H1 (cell line): ENCODE data around the gene VAX1. TPM values are rescaled to one million over a fixed set of nuclear protein-coding genes. Genes with fewer than 3 reads are reported as not detected.

Experiments used
- CTCF ChIA-PET: fragments of 300-600 bp; sonication (Branson Sonifier 250); formaldehyde crosslinking; loops from one replicate; lab custom pipeline; 2021; ENCODE audit not compliant: partially characterized antibody; lab: Charles Lee
- POLR2A ChIA-PET: fragments of 300-600 bp; sonication (Branson Sonifier 250); formaldehyde crosslinking; loops from one replicate; lab custom pipeline; 2021; ENCODE audit warnings: inconsistent platforms; ENCODE audit not compliant: partially characterized antibody; lab: Charles Lee
- DNase-seq, 2 experiments: peaks; one replicate each; pipeline versions ENCODE4 v3.0.0 to v3.0.0-alpha.2; 2010 to 2022; ENCODE audit warnings: low spot score in 2 of 2, low read depth in 1 of 2, mixed read lengths in 1 of 2
- FAIRE-seq: peaks from 2 replicates; lab custom pipeline; 2011; peaks lifted over from hg19 to GRCh38; lab: Jason Lieb, UNC
- H2AFZ ChIP-seq: 2 replicates; pipeline ENCODE4 v1.8.1; 2012; ENCODE audit warnings: low read length, inconsistent platforms
- H2AK5ac ChIP-seq: 2 replicates; pipeline ENCODE4 v1.6.1; 2013; ENCODE audit warnings: low read depth, low read length
- H2BK120ac ChIP-seq: replicated peaks from 2 replicates; pipeline ENCODE3; 2013; ENCODE audit warnings: low read depth, low read length, inconsistent platforms
- H2BK12ac ChIP-seq: 2 replicates; pipeline ENCODE4 v1.6.1; 2013; ENCODE audit warnings: low read depth, low read length
- H2BK15ac ChIP-seq: 2 replicates; pipeline ENCODE4 v1.6.1; 2013; ENCODE audit warnings: low read length
- H2BK20ac ChIP-seq: 2 replicates; pipeline ENCODE4 v1.6.1; 2013; ENCODE audit warnings: low read length
- H2BK5ac ChIP-seq: 2 replicates; pipeline ENCODE4 v1.6.1; 2013; ENCODE audit warnings: low read depth, low read length
- H3K14ac ChIP-seq: 2 replicates; pipeline ENCODE4 v1.6.1; 2013; ENCODE audit warnings: inconsistent platforms; ENCODE audit not compliant: insufficient read length
- H3K18ac ChIP-seq: 2 replicates; pipeline ENCODE4 v1.6.1; 2013; ENCODE audit warnings: low read length; ENCODE audit errors: extremely low read depth
- H3K23ac ChIP-seq: 2 replicates; pipeline ENCODE4 v1.6.1; 2013; ENCODE audit warnings: inconsistent platforms; ENCODE audit not compliant: insufficient read length
- H3K23me2 ChIP-seq: 2 replicates; pipeline ENCODE4 v1.6.1; 2013; ENCODE audit warnings: low read depth, low read length
- H3K27ac ChIP-seq: 2 replicates; pipeline ENCODE4 v1.6.1; 2011; ENCODE audit warnings: low read depth, low read length, inconsistent platforms
- H3K27me3 ChIP-seq, 4 experiments: replicated peaks in 1 of 4; 1 replicate in 1 of 4; 2 replicates in 3 of 4; pipeline versions ENCODE4 v1.6.1 to v1.8.1; 2011 to 2013; ENCODE audit warnings: low read length in 3 of 4, mild to moderate bottlenecking in 3 of 4, inconsistent platforms in 2 of 4, mixed read lengths in 2 of 4, moderate library complexity in 1 of 4; ENCODE audit not compliant: control insufficient read depth in 3 of 4, insufficient read depth in 3 of 4; ENCODE audit errors: extremely low read depth in 1 of 4
- H3K36me3 ChIP-seq, 4 experiments: 2 replicates each; pipeline versions ENCODE4 v1.6.1 to v1.8.1; 2011 to 2013; ENCODE audit warnings: mild to moderate bottlenecking in 4 of 4, low read length in 3 of 4, moderate library complexity in 2 of 4, control low read depth in 1 of 4, inconsistent platforms in 1 of 4; ENCODE audit not compliant: insufficient read depth in 4 of 4, control insufficient read depth in 2 of 4
- H3K4ac ChIP-seq: replicated peaks from 2 replicates; pipeline ENCODE3; 2013; ENCODE audit warnings: low read length, low read depth, mixed read lengths, inconsistent platforms; ENCODE audit not compliant: insufficient read length
- H3K4me1 ChIP-seq, 4 experiments: replicated peaks in 1 of 4; 1 replicate in 1 of 4; 2 replicates in 3 of 4; pipeline versions ENCODE4 v1.6.1 to v1.8.1; 2011 to 2013; ENCODE audit warnings: low read length in 3 of 4, inconsistent platforms in 2 of 4, mixed read lengths in 1 of 4; ENCODE audit not compliant: insufficient read depth in 4 of 4, control insufficient read depth in 3 of 4
- H3K4me2 ChIP-seq, 2 experiments: 2 replicates each; pipeline versions ENCODE4 v1.6.1 to v1.8.1; 2011 to 2013; ENCODE audit warnings: low read depth in 2 of 2, low read length in 2 of 2, control low read depth in 1 of 2, inconsistent platforms in 1 of 2, mild to moderate bottlenecking in 1 of 2; ENCODE audit not compliant: insufficient read depth in 1 of 2
- H3K4me3 ChIP-seq, 4 experiments: fragments of 200-600, 300-600 bp in 1 of 4; sonication (generic), shearing (Covaris generic), sonication (Bioruptor Twin) in 1 of 4; 2 replicates each; pipeline versions ENCODE4 v1.5.1 to v1.8.1; 2011 to 2016; ENCODE audit warnings: low read length in 4 of 4, low read depth in 3 of 4, control low read depth in 2 of 4, inconsistent platforms in 2 of 4, mild to moderate bottlenecking in 2 of 4, mixed read lengths in 1 of 4, moderate library complexity in 1 of 4; ENCODE audit not compliant: insufficient read depth in 2 of 4; ENCODE audit errors: extremely low read depth in 1 of 4
- H3K56ac ChIP-seq: replicated peaks from 2 replicates; pipeline ENCODE3; 2013; ENCODE audit warnings: low read depth, mild to moderate bottlenecking, mixed read lengths, low read length, inconsistent platforms; ENCODE audit not compliant: insufficient read length
- H3K79me1 ChIP-seq: 2 replicates; pipeline ENCODE4 v1.6.1; 2013; ENCODE audit warnings: low read depth, low read length, control low read depth
- H3K79me2 ChIP-seq, 2 experiments: 2 replicates each; pipeline versions ENCODE4 v1.6.1 to v1.8.1; 2012 to 2013; ENCODE audit warnings: low read length in 2 of 2, mild to moderate bottlenecking in 2 of 2, inconsistent platforms in 1 of 2; ENCODE audit not compliant: insufficient read depth in 2 of 2, control insufficient read depth in 1 of 2
- H3K9ac ChIP-seq, 4 experiments: replicated peaks in 1 of 4; 1 replicate in 1 of 4; 2 replicates in 3 of 4; pipeline versions ENCODE4 v1.6.1 to v1.8.1; 2011 to 2013; ENCODE audit warnings: low read depth in 3 of 4, low read length in 3 of 4, control low read depth in 2 of 4, mild to moderate bottlenecking in 2 of 4, moderate library complexity in 2 of 4, inconsistent platforms in 1 of 4; ENCODE audit errors: extremely low read depth in 1 of 4
- H3K9me3 ChIP-seq, 2 experiments: 2 replicates each; pipeline versions ENCODE4 v1.6.1 to v1.8.1; 2012 to 2013; ENCODE audit warnings: mild to moderate bottlenecking in 2 of 2, moderate library complexity in 2 of 2, control low read depth in 1 of 2, inconsistent platforms in 1 of 2, low read depth in 1 of 2, low read length in 1 of 2, mixed read lengths in 1 of 2; ENCODE audit not compliant: insufficient read depth in 2 of 2
- H4K20me1 ChIP-seq, 2 experiments: replicated peaks in 1 of 2; 2 replicates each; pipeline versions ENCODE3 to v1.8.1; 2011 to 2013; ENCODE audit warnings: inconsistent platforms in 2 of 2, low read length in 2 of 2, mild to moderate bottlenecking in 1 of 2; ENCODE audit not compliant: insufficient read depth in 2 of 2, control insufficient read depth in 1 of 2
- H4K5ac ChIP-seq: 2 replicates; pipeline ENCODE4 v1.6.1; 2013; ENCODE audit warnings: low read length, low read depth, mixed read lengths, inconsistent platforms; ENCODE audit not compliant: insufficient read length
- H4K8ac ChIP-seq: 2 replicates; pipeline ENCODE4 v1.8.0; 2013; ENCODE audit warnings: mild to moderate bottlenecking, moderate library complexity, low read length, inconsistent platforms; ENCODE audit not compliant: insufficient read depth; ENCODE audit errors: extremely low read depth
- H4K91ac ChIP-seq: replicated peaks from 2 replicates; pipeline ENCODE3; 2013; ENCODE audit warnings: low read length, mixed read lengths, inconsistent platforms; ENCODE audit not compliant: insufficient read length
- CEBPB ChIP-seq: IDR thresholded peaks from 2 replicates; pipeline ENCODE4 v1.6.1; 2012; ENCODE audit warnings: low read depth, low read length
- SRF ChIP-seq: IDR thresholded peaks from 2 replicates; pipeline ENCODE4 v1.6.1; 2011; ENCODE audit warnings: mild to moderate bottlenecking, low read depth, low read length, moderate library complexity
- SUZ12 ChIP-seq: fragments of 200-600 bp; sonication (generic); IDR thresholded peaks from 2 replicates; pipeline ENCODE4 v1.6.1; 2012; ENCODE audit warnings: mild to moderate bottlenecking, inconsistent platforms, low read length, moderate library complexity, mixed read lengths
- TAF7 ChIP-seq: optimal IDR thresholded peaks from 2 replicates; pipeline ENCODE3; 2011; ENCODE audit warnings: low read depth, mild to moderate bottlenecking, inconsistent platforms, low read length, moderate library complexity, borderline replicate concordance
- WGBS, 2 experiments: shearing (Covaris generic) in 1 of 2; methylation state at CpG; one replicate each; pipeline versions ENCODE4 v1.1.6 to v1.1.7; 2013 to 2015; ENCODE audit warnings: low lambda C conversion rate in 2 of 2, mixed read lengths in 2 of 2, inconsistent platforms in 1 of 2, low coverage in 1 of 2, missing lambda C conversion rate in 1 of 2; ENCODE audit not compliant: insufficient replicate concordance in 2 of 2, insufficient coverage in 1 of 2, insufficient read length in 1 of 2; ENCODE audit errors: extremely low coverage in 1 of 2, missing lambda C conversion rate in 1 of 2; 5-methylcytosine and 5-hydroxymethylcytosine counted together
- polyA plus RNA-seq, 7 experiments: library from polyadenylated mRNA; depleted of rRNA in 3 of 7; stranded (reverse) in 5 of 7; unstranded in 2 of 7; fragments of >200 nt in 5 of 7; fragments of 200-250 nt in 2 of 7; gene quantifications; 1 replicate in 5 of 7; 2 replicates in 1 of 7; 4 replicates in 1 of 7; pipeline versions ENCODE4 v1.2.1 to v1.2.3, GENCODE V29; 2011 to 2013; ENCODE audit warnings: missing spikeins in 2 of 7, mixed read lengths in 2 of 7
- total RNA-seq: library from RNA; stranded (reverse); fragmentation: NEBNext Ultra II Directional; extraction: Animal tissue kit (Norgen Biotek cat#: 25700); gene quantifications from 2 replicates; pipeline ENCODE4 v1.2.1, GENCODE V29; 2021

The VAX1 gene
- total and polyA plus RNA-seq, 2 of the 8 experiments (the other 6 are each of a cell fraction or from before 2014, with no cell fraction given), result not detected

- peaks cover 4 to 7% of the 10 kb centered on the region in 2 experiments for H4K20me1 ChIP-seq
- H3K79me2 ChIP-seq, result no peaks in the 10 kb centered on the region
- no peak overlapping the region for H2AFZ ChIP-seq
- H3K4me3 ChIP-seq, result peak overlapping the region in 3 of 4 experiments; percentile 24 to 50 (median 27); a peak in 6 of 8 replicates
- H3K23me2 ChIP-seq, result peaks cover 5% of the 10 kb centered on the region; the same call in 1 of the 2 replicates
- H2BK20ac ChIP-seq, result no peak overlapping the region
- no peak overlapping the region for H2BK120ac ChIP-seq
- ChIA-PET CTCF (interaction anchor here (0.6 to 5.9 kb wide), 17 partner anchors 9 to 787 kb away, joined by 3 to 66 read pairs (median 4); partner anchors contain the start of gene VAX1), POLR2A (interaction anchor here (0.9 to 2.6 kb wide), 4 partner anchors 9 to 33 kb away, joined by 3 to 13 read pairs (median 5); no protein-coding TSS in a partner anchor)
- H3K9ac ChIP-seq, result no peak overlapping the region
- H3K4ac ChIP-seq, result no peak overlapping the region
- H2AK5ac ChIP-seq, result no peak overlapping the region
- 0 out of 2 replicates have a peak overlapping the region, but pooled peaks have one; percentile 19 for H3K18ac ChIP-seq
- H2BK15ac ChIP-seq, result no peak overlapping the region
- peaks cover 3 to 18% (median 7%) of the 10 kb centered on the region in 4 experiments for H3K4me1 ChIP-seq
- no peaks in the 10 kb centered on the region for H3K9me3 ChIP-seq
- no peaks in the 10 kb centered on the region for H3K79me1 ChIP-seq
- no peak overlapping the region for H4K91ac ChIP-seq
- H3K56ac ChIP-seq, result no peak overlapping the region
- WGBS, 2 experiments, result 1% methylated on average over 8 of the region's 8 CpGs; no CpG with 5 or more reads in 1 of the 2 experiments
- FAIRE-seq, result no peak
- H3K14ac ChIP-seq, result no peak overlapping the region
- H3K27me3 ChIP-seq, result peaks cover 65 to 92% (median 85%) of the 10 kb centered on the region in 4 experiments
- no peak overlapping the region for H3K23ac ChIP-seq
- no peak overlapping the region for H4K8ac ChIP-seq
- H2BK5ac ChIP-seq, result no peak overlapping the region
- no peak overlapping the region for H3K27ac ChIP-seq
- H4K5ac ChIP-seq, result no peak overlapping the region
- H3K36me3 ChIP-seq, result no peaks in the 10 kb centered on the region; a peak in 1 of 8 replicates
- peak overlapping the region; percentile 42 to 68 for H3K4me2 ChIP-seq
- H2BK12ac ChIP-seq, result peak overlapping the region; percentile 4; the same call in 1 of the 2 replicates
- no peak for DNase-seq
- no peak for TF ChIP-seq SUZ12
- TF ChIP-seq CEBPB, result no peak
- TF ChIP-seq SRF, result no peak
- TF ChIP-seq TAF7, result no peak
Observed at GRCh38 chr10:117130862-117131375, 7.2 kb downstream of the VAX1 start.
